Spleen (tissue), 13 donors: Measurements from ENCODE around the gene SMIM3. TPM values are rescaled to one million over a fixed set of nuclear protein-coding genes. Genes with fewer than 3 reads are reported as not detected.

Experiments used
- DNase-seq: peaks from one replicate; pipeline ENCODE4 v3.0.0-alpha.2; 2020
- H3K27ac ChIP-seq, 8 donors: fragments of 200-600 bp; sonication (generic) in 7 of 8; 1 replicate in 4 of 8; 2 replicates in 4 of 8; pipeline versions ENCODE4 v1.5.0 to v1.8.0; 2016 to 2021; ENCODE audit warnings: inconsistent platforms in 4 of 8, mild to moderate bottlenecking in 4 of 8, moderate library complexity in 1 of 8
- H3K27me3 ChIP-seq, 7 donors: fragments of 200-600 bp; sonication (generic) in 6 of 7; replicated peaks in 1 of 7; 1 replicate in 4 of 7; 2 replicates in 3 of 7; pipeline versions ENCODE4 v1.5.0 to v1.8.0; 2016 to 2021; ENCODE audit warnings: inconsistent platforms in 3 of 7, mild to moderate bottlenecking in 1 of 7
- H3K36me3 ChIP-seq, 6 donors: fragments of 200-600 bp; sonication (generic) in 5 of 6; 1 replicate in 4 of 6; 2 replicates in 2 of 6; pipeline versions ENCODE4 v1.5.0 to v1.8.0; 2016 to 2021; ENCODE audit warnings: inconsistent platforms in 2 of 6
- H3K4me1 ChIP-seq, 6 donors: fragments of 200-600 bp; sonication (generic) in 5 of 6; 1 replicate in 3 of 6; 2 replicates in 3 of 6; pipeline versions ENCODE4 v1.5.0 to v1.8.0; 2016 to 2021; ENCODE audit warnings: inconsistent platforms in 3 of 6
- H3K4me3 ChIP-seq, 8 donors: fragments of 200-600 bp; sonication (generic) in 7 of 8; 1 replicate in 4 of 8; 2 replicates in 4 of 8; pipeline versions ENCODE4 v1.5.0 to v1.8.0; 2016 to 2021; ENCODE audit warnings: inconsistent platforms in 4 of 8, mild to moderate bottlenecking in 4 of 8, moderate library complexity in 2 of 8
- H3K9me3 ChIP-seq, 8 donors: fragments of 200-600 bp; sonication (generic) in 7 of 8; 1 replicate in 4 of 8; 2 replicates in 4 of 8; pipeline versions ENCODE4 v1.5.0 to v1.8.0; 2016 to 2021; ENCODE audit warnings: inconsistent platforms in 4 of 8
- CTCF ChIP-seq, 11 experiments: fragments of 200-600 bp in 7 of 11; fragments of 450-650 bp in 4 of 11; sonication (generic) in 4 of 11; IDR thresholded peaks in 8 of 11; conservative IDR thresholded peaks in 3 of 11; 1 replicate in 7 of 11; 2 replicates in 4 of 11; pipeline versions ENCODE4 v1.4.0 to v1.8.0; 2016 to 2021; ENCODE audit warnings: antibody characterized with exemption in 11 of 11, inconsistent platforms in 4 of 11, mild to moderate bottlenecking in 1 of 11
- POLR2A ChIP-seq, 3 donors: fragments of 450-650 bp; IDR thresholded peaks; one replicate each; pipeline ENCODE4 v1.5.1; 2017; ENCODE audit warnings: antibody characterized with exemption in 3 of 3, mild to moderate bottlenecking in 1 of 3
- POLR2AphosphoS5 ChIP-seq, 3 donors: sonication (generic); formaldehyde crosslinking; IDR thresholded peaks; one replicate each; pipeline ENCODE4 v1.5.1; 2017; ENCODE audit warnings: antibody characterized with exemption in 3 of 3
- WGBS, 5 donors: extraction: QIAGEN DNeasy Blood & Tissue Kit in 3 of 5; methylation state at CpG; one replicate each; pipeline versions ENCODE4 v1.1.5 to v1.1.7; 2013 to 2018; 5-methylcytosine and 5-hydroxymethylcytosine counted together
- intact Hi-C: fragments of 100-400 bp; cut with DNase I; formaldehyde crosslinking; loops from one replicate; pipeline ENCODE4 v1.15.0; 2023; ENCODE audit warnings: low total_unique reads
- long read RNA-seq, 2 donors: transcript quantifications; one replicate each; lab custom pipeline, GENCODE V29; 2026
- polyA plus RNA-seq, 3 donors: library from polyadenylated mRNA; stranded (reverse); fragments of 200-250 nt; gene quantifications; one replicate each; pipeline ENCODE4 v1.2.1, GENCODE V29; 2013
- total RNA-seq, 7 donors: library from RNA; depleted of rRNA in 3 of 7; stranded (reverse); fragments of >200 nt in 3 of 7; fragmentation: NEBNext Ultra II Directional in 4 of 7; extraction: Animal tissue kit (Norgen Biotek cat#: 25700) in 4 of 7; gene quantifications; one replicate each; pipeline versions ENCODE4 v1.1.0 to v1.2.1, GENCODE V29; 2016 to 2021
- donor health status: healthy with polysubstance abuse.
- donor health status: DM: no; HTN: no; CAD: no; lungs with moderate emphysema.
- donor health status: DM: no; HTN: no; CAD: no.
- donor health status: Bipolar disorder and iron deficiency.
- donor health status: healthy.
- donor health status: DM: no; HTN: no; CAD: no.
- donor health status: DM: yes; HTN: yes; CAD: no.

The SMIM3 gene
- total RNA-seq = 10 to 100 TPM; 11.6 to 59.7 (median 36.3) TPM
- polyA plus RNA-seq = 10 to 100 TPM in 2 of 3 donors, 1 to 10 TPM in 1; 8.8 to 12.9 (median 12.2) TPM
- long read RNA-seq, donor 1, transcript SMIM3-201 (2 exons, 2,332 nt) = major isoform, 6 of 6 reads
- long read RNA-seq, donor 1, partial matches to known transcripts = 0 of 6 reads
- long read RNA-seq, donor 1, other reads (novel, unspliced or antisense) = 0 of 6 reads
- long read RNA-seq, donor 2, transcript SMIM3-201 (2 exons, 2,332 nt) = major isoform, 7 of 7 reads
- long read RNA-seq, donor 2, partial matches to known transcripts = 0 of 7 reads
- long read RNA-seq, donor 2, other reads (novel, unspliced or antisense) = 0 of 7 reads

- H3K4me1 ChIP-seq = peaks cover 26 to 66% (median 55%) of the 10 kb centered on the region in 6 donors
Measured at GRCh38 chr5:150778517-150779396, at the start of gene SMIM3. SMIM3 (plus strand) TSS chr5:150778757; CDS start chr5:150795441, 16,684 bp downstream.

GRCh38 chr5:150729859-150730258 is 48.7 kb upstream of the SMIM3 start:
- no peaks in the 10 kb centered on the region for H3K27me3 ChIP-seq
- H3K4me3 ChIP-seq = no peak overlapping the region
- WGBS, 5 donors = 81 to 98% (median 96%) methylated on average over 4 of the region's 4 CpGs
- no peaks in the 10 kb centered on the region for H3K9me3 ChIP-seq
- no peak overlapping the region for H3K27ac ChIP-seq
- peaks cover 5 to 100% (median 82%) of the 10 kb centered on the region in 6 donors for H3K36me3 ChIP-seq
- no peak for DNase-seq
- H3K4me1 ChIP-seq = peaks cover 0 to 12% (median under 1%) of the 10 kb centered on the region in 6 donors
- TF ChIP-seq POLR2AphosphoS5 (IDR thresholded peaks at IDR 0.05) (no peak), CTCF (IDR thresholded peaks at IDR 0.05 in 8 of 11, conservative IDR thresholded peaks at IDR 0.05 in 3 of 11) (no peak), POLR2A (IDR thresholded peaks at IDR 0.05) (no peak)
- intact Hi-C loops = no loop called here

More at GRCh38 chr5:150778517-150779396, at the start of gene SMIM3:
- Histone ChIP-seq H3K36me3 (no peaks in the 10 kb centered on the region), H3K4me3 (peak within 1 kb of the TSS; percentile 46 to 74 (median 65)), H3K9me3 (no peaks in the 10 kb centered on the region), H3K27me3 (peaks cover 0 to 21% (median 0%) of the 10 kb centered on the region in 7 donors), H3K27ac (peak within 1 kb of the TSS; percentile 64 to 96 (median 88))
- peak in 8 of 11 experiments; percentile 11 to 66 (median 51) for TF ChIP-seq CTCF (IDR thresholded peaks at IDR 0.05 in 8 of 11, conservative IDR thresholded peaks at IDR 0.05 in 3 of 11)
- peak in 1 of 3 donors; percentile 21 for TF ChIP-seq POLR2A (IDR thresholded peaks at IDR 0.05)
- peak; percentile 15 to 90 (median 84) for TF ChIP-seq POLR2AphosphoS5 (IDR thresholded peaks at IDR 0.05)
- WGBS, 5 donors = 1 to 2% (median 1%) methylated on average over 34 to 59 of the region's 59 CpGs
- intact Hi-C loops = no loop called here
- DNase-seq = peak; percentile 94

GRCh38 chr5:150731669-150732242 is 46.8 kb upstream of the SMIM3 start:
- no peak overlapping the region for H3K4me3 ChIP-seq
- 89 to 95% (median 92%) methylated on average over 6 of the region's 6 CpGs for WGBS, 5 donors
- peaks cover 5 to 100% (median 73%) of the 10 kb centered on the region in 6 donors for H3K36me3 ChIP-seq
- no peak for TF ChIP-seq CTCF (IDR thresholded peaks at IDR 0.05 in 8 of 11, conservative IDR thresholded peaks at IDR 0.05 in 3 of 11)
- TF ChIP-seq POLR2AphosphoS5 (IDR thresholded peaks at IDR 0.05) = peak in 1 of 3 donors; percentile 34
- no peak for TF ChIP-seq POLR2A (IDR thresholded peaks at IDR 0.05)
- peaks cover 0 to 12% (median 9%) of the 10 kb centered on the region in 8 donors for H3K9me3 ChIP-seq
- DNase-seq = no peak
- peak overlapping the region in 4 of 8 donors; percentile 37 to 72 (median 62) for H3K27ac ChIP-seq
- no peaks in the 10 kb centered on the region for H3K27me3 ChIP-seq
- H3K4me1 ChIP-seq = peaks cover 0 to 19% (median 2%) of the 10 kb centered on the region in 6 donors
- intact Hi-C loops = no loop called here
